HEK293 (cell line): ENCODE results near the gene IRF6.

ENCODE experiments used
- CTCF ChIA-PET: fragments of 350-600 bp; formaldehyde crosslinking; extraction: SDS; loops from one replicate; lab custom pipeline; 2021; ENCODE audit warnings: antibody characterized with exemption; lab: Yijun Ruan, JAX
- POLR2A ChIA-PET: fragments of 300-600 bp; formaldehyde crosslinking; extraction: SDS; loops from one replicate; lab custom pipeline; 2020; ENCODE audit warnings: antibody characterized with exemption, inconsistent platforms; lab: Yijun Ruan, JAX
- H3K27ac ChIP-seq: fragments of 200-500 bp; sonication (Bioruptor generic); 2 replicates; pipeline ENCODE4 v1.5.1; 2014; ENCODE audit warnings: low read depth, low read length, control low read depth, inconsistent platforms; ENCODE audit errors: extremely low read depth
- H3K36me3 ChIP-seq, 2 experiments: fragments of 200-500 bp in 1 of 2; sonication (Bioruptor generic) in 1 of 2; 1 replicate in 1 of 2; 2 replicates in 1 of 2; pipeline ENCODE4 v1.5.1; 2014 to 2017; ENCODE audit warnings: inconsistent platforms in 2 of 2, low read length in 2 of 2; ENCODE audit not compliant: control insufficient read depth in 2 of 2, insufficient read depth in 1 of 2
- H3K4me1 ChIP-seq: fragments of 200-500 bp; sonication (Bioruptor generic); 2 replicates; pipeline ENCODE4 v1.5.1; 2014; ENCODE audit warnings: mild to moderate bottlenecking, low read length, inconsistent platforms; ENCODE audit not compliant: control insufficient read depth, insufficient read depth
- H3K4me3 ChIP-seq: 2 replicates; pipeline ENCODE4 v1.5.1; 2011; ENCODE audit warnings: low read depth, mild to moderate bottlenecking, control low read depth, low read length, moderate library complexity
- H3K9me3 ChIP-seq: fragments of 200-500 bp; sonication (Bioruptor generic); 2 replicates; pipeline ENCODE4 v1.5.1; 2014; ENCODE audit warnings: low read depth, low read length, inconsistent platforms; ENCODE audit not compliant: control insufficient read depth, insufficient read depth
- EGR2 ChIP-seq: fragments of 450-650 bp; formaldehyde crosslinking; IDR thresholded peaks from 2 replicates; pipeline ENCODE4 v1.5.1; 2016; ENCODE audit warnings: low read depth, missing biosample characterization, missing genetic modification characterization
- GLI2 ChIP-seq: fragments of 450-650 bp; formaldehyde crosslinking; IDR thresholded peaks from 2 replicates; pipeline ENCODE4; 2017; ENCODE audit warnings: missing biosample characterization, missing genetic modification characterization, low read depth, borderline replicate concordance
- IKZF3 ChIP-seq: fragments of 450-650 bp; IDR thresholded peaks from 2 replicates; pipeline ENCODE4 v1.5.0; 2018; ENCODE audit warnings: missing biosample characterization, mild to moderate bottlenecking, missing genetic modification characterization, moderate library complexity
- KLF10 ChIP-seq: fragments of 450-650 bp; IDR thresholded peaks from 2 replicates; pipeline ENCODE4 v1.5.1; 2018; ENCODE audit warnings: missing biosample characterization, mild to moderate bottlenecking, missing genetic modification characterization
- KLF17 ChIP-seq: fragments of 450-650 bp; formaldehyde crosslinking; IDR thresholded peaks from 2 replicates; pipeline ENCODE4 v1.5.1; 2016; ENCODE audit warnings: missing biosample characterization, missing genetic modification characterization
- RBAK ChIP-seq: fragments of 450-650 bp; formaldehyde crosslinking; IDR thresholded peaks from 2 replicates; pipeline ENCODE4 v1.5.1; 2016; ENCODE audit warnings: missing biosample characterization, missing genetic modification characterization
- SP3 ChIP-seq: fragments of 450-650 bp; formaldehyde crosslinking; IDR thresholded peaks from 2 replicates; pipeline ENCODE4 v1.5.1; 2016; ENCODE audit warnings: missing biosample characterization, missing genetic modification characterization
- TSHZ1 ChIP-seq: fragments of 450-650 bp; formaldehyde crosslinking; IDR thresholded peaks from 2 replicates; pipeline ENCODE4 v1.5.1; 2016; ENCODE audit warnings: missing biosample characterization, missing genetic modification characterization, borderline replicate concordance
- ZBTB8A ChIP-seq: fragments of 450-650 bp; formaldehyde crosslinking; IDR thresholded peaks from 2 replicates; pipeline ENCODE4 v1.5.1; 2016; ENCODE audit warnings: missing biosample characterization, missing genetic modification characterization
- ZFHX2 ChIP-seq: fragments of 450-650 bp; formaldehyde crosslinking; conservative IDR thresholded peaks from 2 replicates; pipeline ENCODE4 v1.5.1; 2016; ENCODE audit warnings: missing biosample characterization, missing genetic modification characterization
- ZFP41 ChIP-seq: fragments of 450-650 bp; formaldehyde crosslinking; IDR thresholded peaks from 2 replicates; pipeline ENCODE4 v1.5.1; 2016; ENCODE audit warnings: missing biosample characterization, missing genetic modification characterization, borderline replicate concordance
- ZIC2 ChIP-seq: fragments of 450-650 bp; formaldehyde crosslinking; IDR thresholded peaks from 2 replicates; pipeline ENCODE4 v1.5.1; 2016; ENCODE audit warnings: missing biosample characterization, missing genetic modification characterization
- ZNF112 ChIP-seq: fragments of 450-650 bp; formaldehyde crosslinking; IDR thresholded peaks from 2 replicates; pipeline ENCODE4 v1.5.0; 2017; ENCODE audit warnings: missing biosample characterization, missing genetic modification characterization
- ZNF24 ChIP-seq: fragments of 450-650 bp; formaldehyde crosslinking; IDR thresholded peaks from 2 replicates; pipeline ENCODE4 v1.5.1; 2016; ENCODE audit warnings: missing biosample characterization, missing genetic modification characterization
- ZNF311 ChIP-seq: fragments of 450-650 bp; formaldehyde crosslinking; IDR thresholded peaks from 2 replicates; pipeline ENCODE4 v1.5.1; 2017; ENCODE audit warnings: missing biosample characterization, missing genetic modification characterization, borderline replicate concordance
- ZNF354C ChIP-seq: fragments of 450-650 bp; formaldehyde crosslinking; IDR thresholded peaks from 2 replicates; pipeline ENCODE4 v1.5.1; 2016; ENCODE audit warnings: missing biosample characterization, missing genetic modification characterization, low read depth, borderline replicate concordance
- ZNF394 ChIP-seq: fragments of 450-650 bp; formaldehyde crosslinking; IDR thresholded peaks from 2 replicates; pipeline ENCODE4 v1.5.1; 2016; ENCODE audit warnings: missing biosample characterization, missing genetic modification characterization, mild to moderate bottlenecking, moderate library complexity, borderline replicate concordance
- ZNF530 ChIP-seq: fragments of 450-650 bp; formaldehyde crosslinking; IDR thresholded peaks from 2 replicates; pipeline ENCODE4 v1.5.1; 2016; ENCODE audit warnings: low read depth, missing biosample characterization, missing genetic modification characterization
- ZNF548 ChIP-seq: fragments of 450-650 bp; formaldehyde crosslinking; IDR thresholded peaks from 2 replicates; pipeline ENCODE4 v1.5.1; 2016; ENCODE audit warnings: missing biosample characterization, missing genetic modification characterization
- ZNF626 ChIP-seq: fragments of 450-650 bp; sonication (Bioruptor Pico); formaldehyde crosslinking; IDR thresholded peaks from 2 replicates; pipeline ENCODE4 v1.5.1; 2018; ENCODE audit warnings: missing biosample characterization, missing genetic modification characterization, inconsistent platforms
- ZNF677 ChIP-seq: fragments of 450-650 bp; IDR thresholded peaks from 2 replicates; pipeline ENCODE4 v1.5.0; 2018; ENCODE audit warnings: missing biosample characterization, mild to moderate bottlenecking, missing genetic modification characterization, moderate library complexity
- ZNF777 ChIP-seq: fragments of 450-650 bp; formaldehyde crosslinking; IDR thresholded peaks from 2 replicates; pipeline ENCODE4 v1.5.1; 2017; ENCODE audit warnings: missing biosample characterization, missing genetic modification characterization, borderline replicate concordance
- TF ChIP-seq, protein P1 (sequence below): fragments of 450-650 bp; formaldehyde crosslinking; IDR thresholded peaks from 2 replicates; pipeline ENCODE4 v1.5.1; 2017; ENCODE audit warnings: missing biosample characterization, mild to moderate bottlenecking, missing genetic modification characterization, moderate library complexity
- TF ChIP-seq, protein P2 (sequence below): fragments of 450-650 bp; IDR thresholded peaks from 2 replicates; pipeline ENCODE4 v1.5.1; 2018; ENCODE audit warnings: missing biosample characterization, missing genetic modification characterization
- TF ChIP-seq, protein P3 (sequence below): fragments of 450-650 bp; formaldehyde crosslinking; IDR thresholded peaks from 2 replicates; pipeline ENCODE4 v1.5.1; 2017; ENCODE audit warnings: missing biosample characterization, missing genetic modification characterization

Gene IRF6

GRCh38 chr1:209751627-209752231 is 54.2 kb downstream of the IRF6 start:
- ChIA-PET POLR2A (no interaction called here), CTCF (no interaction called here)
- Histone ChIP-seq H3K36me3 (no peaks in the 10 kb centered on the region), H3K27ac (no peak overlapping the region), H3K4me1 (no peaks in the 10 kb centered on the region), H3K4me3 (no peak overlapping the region), H3K9me3 (no peaks in the 10 kb centered on the region)
- no peak for TF ChIP-seq EGR2 (tag by site-specific recombination)
- TF ChIP-seq ZNF777, result no peak
- TF ChIP-seq KLF17, result no peak
- no peak for TF ChIP-seq ZNF311 (tag by site-specific recombination)
- no peak for TF ChIP-seq ZNF626 (tag by site-specific recombination)
- no peak for TF ChIP-seq KLF10 (tag by site-specific recombination)
- TF ChIP-seq, protein P1, sequence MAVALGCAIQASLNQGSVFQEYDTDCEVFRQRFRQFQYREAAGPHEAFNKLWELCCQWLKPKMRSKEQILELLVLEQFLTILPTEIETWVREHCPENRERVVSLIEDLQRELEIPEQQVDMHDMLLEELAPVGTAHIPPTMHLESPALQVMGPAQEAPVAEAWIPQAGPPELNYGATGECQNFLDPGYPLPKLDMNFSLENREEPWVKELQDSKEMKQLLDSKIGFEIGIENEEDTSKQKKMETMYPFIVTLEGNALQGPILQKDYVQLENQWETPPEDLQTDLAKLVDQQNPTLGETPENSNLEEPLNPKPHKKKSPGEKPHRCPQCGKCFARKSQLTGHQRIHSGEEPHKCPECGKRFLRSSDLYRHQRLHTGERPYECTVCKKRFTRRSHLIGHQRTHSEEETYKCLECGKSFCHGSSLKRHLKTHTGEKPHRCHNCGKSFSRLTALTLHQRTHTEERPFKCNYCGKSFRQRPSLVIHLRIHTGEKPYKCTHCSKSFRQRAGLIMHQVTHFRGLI (tag by site-specific recombination), result no peak
- TF ChIP-seq ZFHX2 (tag by site-specific recombination), result no peak
- no peak for TF ChIP-seq ZNF394 (tag by site-specific recombination)
- no peak for TF ChIP-seq ZNF24 (tag by site-specific recombination)
- TF ChIP-seq SP3, result no peak

DNA sequence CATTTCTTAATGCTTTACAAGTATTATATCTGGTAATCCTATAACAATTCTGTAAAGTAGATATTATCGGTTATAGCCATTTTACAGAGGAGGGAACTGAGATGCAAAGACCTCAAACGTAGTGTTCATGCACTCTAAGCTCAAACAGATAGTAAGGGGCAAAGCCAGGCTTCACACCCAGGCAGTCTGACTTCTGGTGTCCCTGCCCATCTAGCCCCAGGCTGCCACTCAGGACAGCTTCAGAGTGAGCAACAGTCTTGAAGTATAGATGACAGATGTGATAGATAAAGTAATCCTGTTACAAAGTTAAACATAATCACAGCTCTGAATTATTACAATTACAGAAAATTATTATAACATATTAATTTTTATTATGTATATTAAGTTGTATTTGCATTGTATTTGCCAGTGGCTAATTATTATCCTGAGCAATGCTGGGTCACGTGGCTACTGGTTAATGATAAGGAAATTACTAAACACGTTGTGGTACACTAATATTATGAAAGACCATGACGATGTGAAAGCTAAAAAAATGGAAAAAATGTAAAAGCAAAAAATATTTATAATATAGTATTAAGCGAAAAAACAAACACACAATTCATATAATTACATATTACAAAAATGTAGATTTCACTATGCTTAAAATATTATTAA is 56.1 kb downstream of the IRF6 start:
- Histone ChIP-seq H3K27ac (no peak overlapping the region), H3K4me1 (peaks cover 6% of the 10 kb centered on the region; the same call in 1 of the 2 replicates), H3K9me3 (no peaks in the 10 kb centered on the region), H3K4me3 (no peak overlapping the region), H3K36me3 (no peaks in the 10 kb centered on the region)
- ChIA-PET CTCF (interaction anchor here (0.7 to 2.6 kb wide), 10 partner anchors 10 to 183 kb away, joined by 3 to 15 read pairs (median 7); no protein-coding TSS in a partner anchor), POLR2A (interaction anchor here (2.6 kb wide), 1 partner anchor 34 kb away, joined by 9 read pairs; the partner anchor contains the start of gene C1orf74)
- no peak for TF ChIP-seq ZBTB8A (tag by site-specific recombination)
- no peak for TF ChIP-seq IKZF3
- TF ChIP-seq, protein P2, sequence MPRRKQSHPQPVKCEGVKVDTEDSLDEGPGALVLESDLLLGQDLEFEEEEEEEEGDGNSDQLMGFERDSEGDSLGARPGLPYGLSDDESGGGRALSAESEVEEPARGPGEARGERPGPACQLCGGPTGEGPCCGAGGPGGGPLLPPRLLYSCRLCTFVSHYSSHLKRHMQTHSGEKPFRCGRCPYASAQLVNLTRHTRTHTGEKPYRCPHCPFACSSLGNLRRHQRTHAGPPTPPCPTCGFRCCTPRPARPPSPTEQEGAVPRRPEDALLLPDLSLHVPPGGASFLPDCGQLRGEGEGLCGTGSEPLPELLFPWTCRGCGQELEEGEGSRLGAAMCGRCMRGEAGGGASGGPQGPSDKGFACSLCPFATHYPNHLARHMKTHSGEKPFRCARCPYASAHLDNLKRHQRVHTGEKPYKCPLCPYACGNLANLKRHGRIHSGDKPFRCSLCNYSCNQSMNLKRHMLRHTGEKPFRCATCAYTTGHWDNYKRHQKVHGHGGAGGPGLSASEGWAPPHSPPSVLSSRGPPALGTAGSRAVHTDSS, result no peak
- no peak for TF ChIP-seq TSHZ1 (tag by site-specific recombination)
- no peak for TF ChIP-seq GLI2 (tag by site-specific recombination)
- TF ChIP-seq ZIC2 (tag by site-specific recombination), result no peak
- no peak for TF ChIP-seq ZNF354C (tag by site-specific recombination)
- no peak for TF ChIP-seq ZNF311 (tag by site-specific recombination)
- TF ChIP-seq, protein P3, sequence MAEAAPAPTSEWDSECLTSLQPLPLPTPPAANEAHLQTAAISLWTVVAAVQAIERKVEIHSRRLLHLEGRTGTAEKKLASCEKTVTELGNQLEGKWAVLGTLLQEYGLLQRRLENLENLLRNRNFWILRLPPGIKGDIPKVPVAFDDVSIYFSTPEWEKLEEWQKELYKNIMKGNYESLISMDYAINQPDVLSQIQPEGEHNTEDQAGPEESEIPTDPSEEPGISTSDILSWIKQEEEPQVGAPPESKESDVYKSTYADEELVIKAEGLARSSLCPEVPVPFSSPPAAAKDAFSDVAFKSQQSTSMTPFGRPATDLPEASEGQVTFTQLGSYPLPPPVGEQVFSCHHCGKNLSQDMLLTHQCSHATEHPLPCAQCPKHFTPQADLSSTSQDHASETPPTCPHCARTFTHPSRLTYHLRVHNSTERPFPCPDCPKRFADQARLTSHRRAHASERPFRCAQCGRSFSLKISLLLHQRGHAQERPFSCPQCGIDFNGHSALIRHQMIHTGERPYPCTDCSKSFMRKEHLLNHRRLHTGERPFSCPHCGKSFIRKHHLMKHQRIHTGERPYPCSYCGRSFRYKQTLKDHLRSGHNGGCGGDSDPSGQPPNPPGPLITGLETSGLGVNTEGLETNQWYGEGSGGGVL (tag by site-specific recombination), result no peak
- TF ChIP-seq RBAK, result no peak
- TF ChIP-seq ZNF548 (tag by site-specific recombination), result no peak
- TF ChIP-seq ZFP41, result no peak
- no peak for TF ChIP-seq ZNF112 (tag by site-specific recombination)
- no peak for TF ChIP-seq ZNF677 (tag by site-specific recombination)
- no peak for TF ChIP-seq ZNF530 (tag by site-specific recombination)
